BJ (cell line): Measurements from ENCODE around the gene AK5. TPM values are rescaled to one million over a fixed set of nuclear protein-coding genes. Genes with fewer than 3 reads are reported as not detected.

Experiments
- CTCF ChIA-PET: fragments of 350-600 bp; formaldehyde crosslinking; extraction: SDS; loops from one replicate; lab custom pipeline; 2021; ENCODE audit warnings: antibody characterized with exemption, inconsistent platforms; lab: Yijun Ruan, JAX
- POLR2A ChIA-PET: fragments of 300-600 bp; sonication (Branson Sonifier 250); formaldehyde crosslinking; extraction: SDS; loops from one replicate; lab custom pipeline; 2021; ENCODE audit warnings: antibody characterized with exemption; lab: Charles Lee
- DNase-seq: peaks from one replicate; pipeline ENCODE4 v3.0.0-alpha.2; 2011; ENCODE audit warnings: low read depth
- H3K27me3 ChIP-seq: 2 replicates; pipeline ENCODE4 v1.6.0; 2011; ENCODE audit warnings: low read length; ENCODE audit not compliant: control insufficient read depth, insufficient read depth
- H3K36me3 ChIP-seq: 2 replicates; pipeline ENCODE4 v1.5.1; 2011; ENCODE audit warnings: low read length; ENCODE audit not compliant: control insufficient read depth, insufficient read depth
- H3K4me3 ChIP-seq: 2 replicates; pipeline ENCODE4 v1.5.1; 2011; ENCODE audit warnings: low read depth, mild to moderate bottlenecking, control low read depth, low read length
- CTCF ChIP-seq: IDR thresholded peaks from 2 replicates; pipeline ENCODE4 v1.5.1; 2011; ENCODE audit warnings: low read depth, mild to moderate bottlenecking, control low read depth, inconsistent platforms, low read length, moderate library complexity; ENCODE audit not compliant: insufficient read depth
- polyA plus RNA-seq: library from polyadenylated mRNA; depleted of rRNA; stranded (reverse); fragments of >200 nt; gene quantifications from 2 replicates; pipeline ENCODE4 v1.2.3, GENCODE V29; 2011

The AK5 gene
- polyA plus RNA-seq, 1 experiment = 7.8 TPM

GRCh38 chr1:77475641-77476040, 193.8 kb downstream of the AK5 start:
- no peak overlapping the region for H3K4me3 ChIP-seq
- CTCF ChIA-PET = no interaction called here
- POLR2A ChIA-PET = no interaction called here
- no peaks in the 10 kb centered on the region for H3K27me3 ChIP-seq
- no peaks in the 10 kb centered on the region for H3K36me3 ChIP-seq
- no peak for TF ChIP-seq CTCF
- no peak for DNase-seq

GRCh38 chr1:77476475-77476874, 194.7 kb downstream of the AK5 start:
- no peaks in the 10 kb centered on the region for H3K36me3 ChIP-seq
- H3K27me3 ChIP-seq = no peaks in the 10 kb centered on the region
- H3K4me3 ChIP-seq = no peak overlapping the region
- CTCF ChIA-PET = interaction anchor here (0.8 kb wide), 1 partner anchor 11 kb away, joined by 3 read pairs; no protein-coding TSS in a partner anchor
- no peak for DNase-seq
- POLR2A ChIA-PET = no interaction called here
- no peak for TF ChIP-seq CTCF

GRCh38 chr1:77484334-77484733, 202.5 kb downstream of the AK5 start:
- H3K27me3 ChIP-seq = no peaks in the 10 kb centered on the region
- ChIA-PET POLR2A (no interaction called here), CTCF (interaction anchor here (1.1 to 1.8 kb wide), 3 partner anchors 10 to 25 kb away, joined by 3 to 5 read pairs (median 4); no protein-coding TSS in a partner anchor)
- H3K36me3 ChIP-seq = no peaks in the 10 kb centered on the region
- DNase-seq = no peak
- no peak for TF ChIP-seq CTCF
- H3K4me3 ChIP-seq = no peak overlapping the region

GRCh38 chr1:77484926-77485325, 203.1 kb downstream of the AK5 start:
- no peak for TF ChIP-seq CTCF
- no peak for DNase-seq
- H3K4me3 ChIP-seq = no peak overlapping the region
- ChIA-PET CTCF (interaction anchor here (1.1 to 1.8 kb wide), 3 partner anchors 10 to 25 kb away, joined by 3 to 4 read pairs (median 3); no protein-coding TSS in a partner anchor), POLR2A (no interaction called here)
- no peaks in the 10 kb centered on the region for H3K36me3 ChIP-seq
- H3K27me3 ChIP-seq = no peaks in the 10 kb centered on the region

- Histone ChIP-seq H3K4me3 (no peak overlapping the region), H3K36me3 (no peaks in the 10 kb centered on the region)
Measured at GRCh38 chr1:77487631-77488030, 205.8 kb downstream of the AK5 start.

More at GRCh38 chr1:77487631-77488030, 205.8 kb downstream of the AK5 start:
- TF ChIP-seq CTCF = no peak
- CTCF ChIA-PET = interaction anchor here (1.4 to 1.6 kb wide), 2 partner anchors 11 to 14 kb away, joined by 5 to 7 read pairs; no protein-coding TSS in a partner anchor
- POLR2A ChIA-PET = no interaction called here
- no peaks in the 10 kb centered on the region for H3K27me3 ChIP-seq
- DNase-seq = no peak
